ENCODE measurements around the gene RNF217. TPM values are rescaled to one million over a fixed set of nuclear protein-coding genes. Genes with fewer than 3 reads are reported as not detected.

RNF217 gene
- total and polyA plus RNA-seq, 2 of the 13 experiments (the other 11 are each of a cell fraction or from before 2014, with no cell fraction given): 2.2 to 2.4 TPM

- ATAC-seq (no peak), FAIRE-seq (no peak), DNase-seq (ENCODE audit: low spot score) (no peak)
- BruUV-seq (replicated peaks): no TSS peak
- Histone ChIP-seq H3K36me3 (replicated peaks in 1 of 2; ENCODE audit: control insufficient read depth in 1 of 2, insufficient read depth in 2 of 2, low read length in 2 of 2) (no peaks in the 10 kb centered on the region), H3K27ac (ENCODE audit: extremely low read length, insufficient read depth, low read length) (no peak overlapping the region), H3K4me2 (ENCODE audit: low read depth, low read length) (no peak overlapping the region), H3K27me3 (ENCODE audit: control insufficient read depth in 1 of 2, insufficient read depth in 2 of 2, low read length in 2 of 2) (no peaks in the 10 kb centered on the region), H3K4me3 (replicated peaks in 1 of 3; ENCODE audit: insufficient read depth in 1 of 3, low read depth in 2 of 3, low read length in 3 of 3) (no peak overlapping the region), H3K9me3 (ENCODE audit: low read length) (no peaks in the 10 kb centered on the region), H3K9ac (ENCODE audit: insufficient read depth, low read depth, low read length) (no peak overlapping the region), H4K20me1 (ENCODE audit: insufficient read depth, low read length) (no peaks in the 10 kb centered on the region), H3K79me2 (ENCODE audit: insufficient read depth, low read length) (no peaks in the 10 kb centered on the region), H3K4me1 (ENCODE audit: insufficient read depth, low read length) (0 out of 2 replicates have a peak, but pooled peaks cover 6% of the 10 kb centered on the region), H2AFZ (ENCODE audit: low read length) (no peak overlapping the region)
- TF ChIP-seq ZNF503 (CRISPR knock-in tag; IDR thresholded peaks at IDR 0.05) (no peak), CHD4 (IDR thresholded peaks at IDR 0.05; ENCODE audit: borderline replicate concordance, low read length) (no peak), ZMYM2 (CRISPR knock-in tag; IDR thresholded peaks at IDR 0.05) (no peak), ZNF564 (CRISPR knock-in tag; IDR thresholded peaks at IDR 0.05) (peak; percentile 93), ZNF337 (CRISPR knock-in tag; IDR thresholded peaks at IDR 0.05; ENCODE audit: borderline replicate concordance, low read depth) (no peak), MNT (IDR thresholded peaks at IDR 0.05) (no peak)
- WGBS (ENCODE audit: low lambda C conversion rate): 27% methylated on average over 2 of the region's 2 CpGs
- intact Hi-C loops (cut with micrococcal nuclease; ENCODE audit: unreplicated experiment): no loop called here
- in situ Hi-C loops (cut with HindIII; ENCODE audit: extremely low pct_ligation_motif_present, low pct_unique_long_range_greater_than_20kb): no loop called here
- ChIA-PET CTCF (ENCODE audit: low intra/inter-chr PET ratio, low total read pairs) (no interaction called here), POLR2A (no interaction called here)
Measured at GRCh38 chr6:125004797-125005595, 42.8 kb downstream of the RNF217 start.

All from HepG2 (cell line).